GM11168 (cell line): ENCODE data around the gene TERF2IP.

Experiments used
- in situ Hi-C: fragments of 300-500 bp; cut with MboI; formaldehyde crosslinking; loops from one replicate; pipeline ENCODE4 v1.12.0; 2022; ENCODE audit warnings: low sequenced_read_pairs; ENCODE audit not compliant: unreplicated experiment

TERF2IP gene, protein sequence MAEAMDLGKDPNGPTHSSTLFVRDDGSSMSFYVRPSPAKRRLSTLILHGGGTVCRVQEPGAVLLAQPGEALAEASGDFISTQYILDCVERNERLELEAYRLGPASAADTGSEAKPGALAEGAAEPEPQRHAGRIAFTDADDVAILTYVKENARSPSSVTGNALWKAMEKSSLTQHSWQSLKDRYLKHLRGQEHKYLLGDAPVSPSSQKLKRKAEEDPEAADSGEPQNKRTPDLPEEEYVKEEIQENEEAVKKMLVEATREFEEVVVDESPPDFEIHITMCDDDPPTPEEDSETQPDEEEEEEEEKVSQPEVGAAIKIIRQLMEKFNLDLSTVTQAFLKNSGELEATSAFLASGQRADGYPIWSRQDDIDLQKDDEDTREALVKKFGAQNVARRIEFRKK

DNA sequence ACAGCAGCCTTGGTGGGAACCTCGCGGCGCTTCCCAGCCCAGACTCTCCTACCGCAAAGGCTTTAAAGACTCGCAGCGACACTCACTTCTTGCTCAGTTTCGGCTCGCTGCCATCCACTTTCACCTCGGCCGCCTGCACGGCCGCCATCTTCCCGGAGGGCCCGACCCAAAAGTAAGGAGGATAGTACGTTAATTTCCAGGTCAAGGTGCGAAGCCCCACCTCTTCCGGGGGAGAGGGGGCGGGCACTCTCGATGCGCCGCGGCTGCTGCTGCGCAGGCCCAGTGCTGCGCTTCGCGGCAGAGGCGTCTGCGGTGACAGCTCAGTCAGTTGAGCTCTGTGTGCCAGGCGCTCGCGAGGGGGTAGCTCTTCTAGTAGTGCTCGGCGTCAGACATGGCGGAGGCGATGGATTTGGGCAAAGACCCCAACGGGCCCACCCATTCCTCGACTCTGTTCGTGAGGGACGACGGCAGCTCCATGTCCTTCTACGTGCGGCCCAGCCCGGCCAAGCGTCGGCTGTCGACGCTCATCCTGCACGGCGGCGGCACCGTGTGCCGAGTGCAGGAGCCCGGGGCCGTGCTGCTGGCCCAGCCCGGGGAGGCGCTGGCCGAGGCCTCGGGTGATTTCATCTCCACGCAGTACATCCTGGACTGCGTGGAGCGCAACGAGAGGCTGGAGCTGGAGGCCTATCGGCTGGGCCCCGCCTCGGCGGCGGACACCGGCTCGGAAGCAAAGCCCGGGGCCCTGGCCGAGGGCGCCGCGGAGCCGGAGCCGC, at the start of gene TERF2IP, which contains the start of gene KARS1:
TERF2IP (plus strand) TSS at position 282 of the 773 bp plus-strand sequence; CDS start at position 392, 110 bp downstream.
KARS1 (minus strand) TSS at position 174 of the 773 bp plus-strand sequence; CDS start at position 148, 26 bp downstream.
- in situ Hi-C loops = no loop called here

DNA sequence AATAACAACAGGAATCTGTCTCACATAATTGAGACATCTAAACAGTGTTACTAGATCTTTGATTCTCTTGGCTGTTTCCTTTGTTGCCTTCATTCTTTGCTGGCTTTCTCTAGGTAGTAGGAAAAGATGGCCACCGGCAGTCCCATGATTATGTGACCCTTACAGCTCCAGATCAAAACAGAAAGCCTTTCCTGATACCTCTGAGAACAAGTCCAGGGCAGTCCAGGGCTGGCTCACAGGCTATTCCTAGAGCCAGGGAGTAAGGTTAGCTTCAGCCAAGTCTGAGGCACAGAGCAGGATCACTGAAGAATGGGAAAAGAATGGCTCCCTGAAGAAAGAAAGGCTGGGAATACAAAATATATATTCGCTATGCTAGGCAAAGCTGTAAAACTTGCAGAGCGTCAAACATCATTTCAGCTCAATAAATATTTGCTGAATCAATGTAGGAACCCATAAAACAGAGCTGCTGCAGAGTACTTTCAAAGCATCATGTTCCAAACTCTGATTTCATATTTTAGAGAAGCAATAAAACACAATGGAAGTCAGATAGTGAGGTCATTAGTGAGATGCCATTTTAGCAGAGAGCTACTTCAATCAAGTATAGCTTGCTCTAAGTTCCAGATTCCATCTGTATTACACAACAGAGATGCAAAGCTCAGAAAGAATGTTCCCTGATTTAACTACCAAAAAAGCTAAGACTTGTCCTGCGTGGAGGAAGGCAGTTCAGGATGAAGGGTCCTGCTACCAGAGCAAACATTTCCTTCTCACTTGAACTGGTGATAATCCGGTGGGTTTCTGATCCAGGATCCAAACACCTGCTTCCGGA, 47.9 kb upstream of the TERF2IP start:
- in situ Hi-C loops = no loop called here

- in situ Hi-C loops = no loop called here
These were observed 44.3 kb upstream of the TERF2IP start for GRCh38 chr16:75603241-75603640.

DNA sequence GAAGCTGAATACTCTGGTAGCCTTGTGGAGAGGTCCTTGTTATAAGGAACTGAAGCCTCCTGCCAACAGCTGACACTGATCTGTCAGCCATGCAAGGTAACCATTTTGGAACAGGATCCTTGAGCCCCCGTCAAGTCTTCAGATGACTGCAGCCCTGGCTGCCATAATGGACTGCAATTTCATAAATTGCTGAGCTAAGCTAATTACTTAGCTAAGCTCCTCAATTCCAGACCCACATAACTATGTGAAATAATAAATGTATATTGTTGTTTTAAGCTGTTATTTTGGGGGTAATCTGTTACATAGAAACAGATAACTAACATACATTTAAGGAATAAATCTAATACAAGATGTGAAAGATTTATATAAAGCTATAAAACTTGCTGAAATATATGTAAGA, 41.1 kb upstream of the TERF2IP start:
- in situ Hi-C loops = no loop called here

DNA sequence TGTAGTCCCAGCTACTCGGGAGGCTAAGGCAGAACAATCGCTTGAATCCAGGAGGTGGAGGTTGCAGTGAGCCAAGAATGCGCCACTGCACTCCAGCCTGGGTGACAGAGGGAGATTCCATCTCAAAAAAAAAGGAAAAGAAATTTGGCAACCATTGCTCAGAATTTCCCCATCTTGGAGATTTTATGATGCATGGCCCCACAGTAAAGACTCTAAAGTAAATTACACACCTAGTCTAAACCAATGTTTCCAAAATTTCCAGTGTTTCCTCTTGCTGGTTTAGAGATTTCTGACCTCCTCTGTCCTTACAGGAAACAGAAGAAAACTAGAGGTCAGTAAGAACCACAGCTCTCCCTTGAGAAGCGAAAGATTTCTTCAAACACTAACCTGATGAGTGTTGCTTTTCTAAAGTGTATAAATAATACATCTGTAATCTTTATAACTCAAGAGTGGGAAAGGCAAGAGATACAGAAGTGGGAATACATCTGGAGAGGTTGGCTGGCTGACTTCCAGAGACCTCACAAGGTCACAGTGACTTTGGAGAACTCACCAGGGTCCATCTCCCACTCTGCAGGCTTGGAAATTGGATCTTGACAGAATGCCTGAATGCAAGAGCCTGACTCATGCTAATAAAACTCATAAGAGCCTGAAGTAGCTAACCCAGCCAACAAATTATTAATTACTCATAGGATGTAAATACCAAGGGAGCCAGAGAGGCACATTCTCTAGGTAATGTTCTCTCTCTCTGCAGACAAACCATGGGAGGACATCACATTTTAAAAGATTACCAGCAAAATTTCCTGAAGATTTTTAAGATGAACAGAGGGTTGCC, 33.3 kb upstream of the TERF2IP start:
- in situ Hi-C loops = no loop called here

DNA sequence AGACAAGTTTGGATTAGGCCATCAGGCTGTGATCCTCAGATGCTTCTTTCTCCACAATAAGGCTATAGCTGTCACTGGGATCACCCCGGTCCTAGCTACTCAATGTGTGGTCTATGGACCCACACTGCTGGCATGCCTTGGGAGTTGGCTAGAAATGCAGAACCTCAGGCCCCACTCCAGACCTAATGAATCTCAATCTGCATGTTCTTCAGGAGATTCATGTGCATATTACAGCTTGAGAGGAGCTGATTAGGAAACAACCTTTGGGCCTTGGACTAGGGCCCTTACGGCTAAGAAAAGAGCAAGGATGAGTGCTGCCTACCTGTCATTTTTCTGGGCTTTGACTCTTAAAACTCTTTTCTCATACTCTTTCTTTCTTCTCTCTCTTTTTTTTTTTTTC, 32.0 kb upstream of the TERF2IP start:
- in situ Hi-C loops = no loop called here

GRCh38 chr16:75616521-75617010, 31.0 kb upstream of the TERF2IP start:
- in situ Hi-C loops = no loop called here

DNA sequence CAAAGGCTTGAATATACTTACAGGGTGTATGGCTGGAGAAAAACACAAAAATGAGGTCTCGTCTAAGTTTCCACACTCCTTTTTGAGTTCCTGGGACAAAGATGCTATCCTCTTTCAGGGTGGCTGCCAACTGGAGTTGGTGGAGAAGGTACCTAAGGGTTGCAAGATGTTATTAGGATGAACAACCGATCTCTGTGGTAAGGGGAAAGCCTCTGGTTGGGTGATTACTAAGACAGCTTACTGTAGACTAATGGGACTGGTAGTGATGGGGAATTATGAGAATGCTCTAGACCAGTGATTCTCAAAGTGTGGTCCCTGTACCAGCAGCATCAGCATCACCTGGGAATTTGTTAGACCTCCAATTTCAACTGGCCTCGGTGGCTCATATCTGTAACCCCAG, 30.5 kb upstream of the TERF2IP start:
- in situ Hi-C loops = no loop called here

- in situ Hi-C loops = no loop called here
These were observed 28.8 kb upstream of the TERF2IP start for GRCh38 chr16:75618780-75619179.

- in situ Hi-C loops = no loop called here
These were observed 27.0 kb upstream of the TERF2IP start for GRCh38 chr16:75620326-75621169.

DNA sequence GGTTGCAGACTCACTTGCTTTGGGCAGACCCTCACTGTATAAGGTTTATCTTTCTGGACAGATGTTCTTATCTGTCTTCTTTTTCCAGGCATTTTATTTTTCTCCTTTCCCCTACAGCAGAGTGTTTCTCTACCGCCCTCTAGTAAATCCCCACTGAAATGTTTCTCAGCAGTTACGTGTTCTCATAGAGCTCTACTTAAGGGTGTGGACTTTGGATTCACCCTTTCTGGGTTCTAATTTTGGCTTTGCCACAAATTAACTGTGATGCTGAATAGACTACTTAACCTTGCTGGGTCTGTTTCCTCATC, 26.4 kb upstream of the TERF2IP start:
- in situ Hi-C loops = no loop called here

GRCh38 chr16:75622761-75623605, 24.6 kb upstream of the TERF2IP start, which contains the start of gene ADAT1:
Gene ADAT1, minus strand, starts transcription at chr16:75623281. Its CDS starts 2,482 bp downstream, at chr16:75620799.
- in situ Hi-C loops = no loop called here

GRCh38 chr16:75624921-75625334, 22.6 kb upstream of the TERF2IP start:
- in situ Hi-C loops = no loop called here

- in situ Hi-C loops = no loop called here
These were observed 20.8 kb upstream of the TERF2IP start for GRCh38 chr16:75626806-75627205.

- in situ Hi-C loops = no loop called here
These were observed 19.7 kb upstream of the TERF2IP start for GRCh38 chr16:75627851-75628250.

DNA sequence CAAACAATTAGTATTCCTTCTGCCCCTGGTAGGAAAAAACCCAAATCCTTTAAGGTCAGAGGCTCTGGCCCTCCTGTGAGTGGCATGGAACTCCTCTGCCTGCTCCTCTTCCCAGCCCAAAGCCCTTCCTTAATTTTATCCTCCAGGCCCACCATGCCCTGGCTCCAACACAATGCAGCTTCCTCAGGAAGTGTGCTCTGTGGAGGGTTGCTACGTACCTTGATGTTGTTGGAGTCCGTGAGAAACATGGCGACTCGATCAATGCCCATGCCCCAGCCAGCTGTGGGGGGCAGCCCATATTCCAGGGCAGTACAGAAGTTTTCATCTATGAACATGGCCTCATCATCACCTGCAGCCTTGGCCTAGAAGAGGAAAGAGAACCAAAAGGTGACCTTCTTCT, 19.2 kb upstream of the TERF2IP start:
- in situ Hi-C loops = no loop called here

DNA sequence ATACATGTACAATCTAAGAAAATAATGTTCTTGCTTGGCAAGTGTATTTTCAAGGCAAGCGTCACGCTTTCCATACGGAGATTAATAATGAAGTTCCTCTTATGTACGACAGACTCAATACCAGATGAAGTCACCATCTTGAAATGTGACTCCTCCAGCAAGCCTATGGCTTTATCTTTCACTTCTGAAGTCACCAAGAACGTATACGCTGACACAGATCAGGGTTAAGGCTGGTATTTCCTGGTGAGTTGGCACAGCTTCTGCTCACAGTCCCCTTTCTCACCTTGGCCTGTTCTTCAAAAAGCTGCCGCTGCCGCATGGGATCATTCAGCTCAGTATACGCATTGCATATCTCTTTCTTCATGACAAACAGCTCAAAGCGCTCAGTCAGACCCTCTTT, 18.4 kb upstream of the TERF2IP start:
- in situ Hi-C loops = no loop called here

DNA sequence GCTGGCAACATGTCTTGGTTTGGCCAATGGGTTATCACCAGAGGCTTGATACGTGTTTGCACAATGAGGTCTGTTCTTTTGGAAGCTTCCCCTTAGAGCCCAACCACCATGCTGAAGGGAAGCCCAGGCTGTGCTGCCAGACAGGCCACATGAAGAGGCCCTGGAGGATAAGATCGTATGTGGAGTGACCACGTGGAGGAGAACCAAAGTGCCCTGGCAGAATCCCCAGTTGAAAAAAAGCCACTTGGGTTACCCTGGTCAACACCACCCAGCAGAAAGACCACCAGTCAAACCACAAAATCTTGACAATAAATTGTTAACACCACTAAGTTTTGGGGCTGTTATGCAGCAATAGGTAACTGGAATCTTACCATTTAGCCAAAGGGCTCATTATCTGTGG, 17.5 kb upstream of the TERF2IP start:
- in situ Hi-C loops = no loop called here
